MCF 10A (cell line): ENCODE data around the gene NUTM1. TPM values are rescaled to one million over a fixed set of nuclear protein-coding genes. Genes with fewer than 3 reads are reported as not detected.
"Not testable (repeated sequence)": the region's sequence is repeated elsewhere in the genome, so short reads cannot be mapped to it uniquely, and the experiment has no call there.

ENCODE experiments used
- BruUV-seq: library from RNA; stranded (reverse); fragments of 400-500 nt; replicated peaks from 2 replicates; lab custom pipeline; 2021; lab: Mats Ljungman, UMichigan
- CTCF ChIA-PET: fragments of 300-600 bp; sonication (Branson Sonifier 250); formaldehyde crosslinking; extraction: SDS; loops from one replicate; lab custom pipeline; 2021; ENCODE audit warnings: antibody characterized with exemption, inconsistent platforms; lab: Yijun Ruan, JAX
- POLR2A ChIA-PET: fragments of 300-600, 350-650 bp; sonication (Branson Sonifier 250); formaldehyde crosslinking; extraction: SDS; loops from one replicate; lab custom pipeline; 2020; ENCODE audit warnings: antibody characterized with exemption, inconsistent platforms; lab: Yijun Ruan, JAX
- DNase-seq: peaks from one replicate; pipeline ENCODE4 v3.0.0-alpha.2; 2018; ENCODE audit not compliant: unreplicated experiment
- H3K27ac Mint-ChIP-seq: one replicate; pipeline ENCODE4 v1.8.0; 2022; ENCODE audit warnings: mild to moderate bottlenecking, low read depth, mixed read lengths; ENCODE audit not compliant: unreplicated experiment
- H3K27me3 Mint-ChIP-seq: one replicate; pipeline ENCODE4 v1.8.0; 2022; ENCODE audit warnings: mixed read lengths; ENCODE audit not compliant: insufficient read depth, unreplicated experiment
- H3K36me3 Mint-ChIP-seq: one replicate; pipeline ENCODE4 v1.8.0; 2022; ENCODE audit warnings: mild to moderate bottlenecking, moderate library complexity, mixed read lengths; ENCODE audit not compliant: insufficient read depth, unreplicated experiment
- H3K4me1 Mint-ChIP-seq: one replicate; pipeline ENCODE4 v1.8.0; 2022; ENCODE audit warnings: mixed read lengths; ENCODE audit not compliant: insufficient read depth, unreplicated experiment
- H3K4me3 Mint-ChIP-seq: one replicate; pipeline ENCODE4 v1.8.0; 2022; ENCODE audit warnings: mild to moderate bottlenecking, moderate library complexity, mixed read lengths; ENCODE audit not compliant: unreplicated experiment
- H3K9me3 Mint-ChIP-seq: one replicate; pipeline ENCODE4 v1.8.0; 2022; ENCODE audit warnings: mixed read lengths; ENCODE audit not compliant: unreplicated experiment
- CTCF ChIP-seq: fragments of 200-600 bp; IDR thresholded peaks from one replicate; pipeline ENCODE4 v1.8.0; 2022; ENCODE audit warnings: antibody characterized with exemption, mild to moderate bottlenecking; ENCODE audit not compliant: unreplicated experiment
- intact Hi-C: fragments of 100-400 bp; cut with micrococcal nuclease; formaldehyde crosslinking; loops from 2 replicates; pipeline ENCODE4 v1.14.1; 2022
- total RNA-seq: library from RNA; stranded (reverse); gene quantifications from 2 replicates; pipeline ENCODE4 v1.2.3, GENCODE V29; 2022

NUTM1 gene
- total RNA-seq, 1 experiment from 2014 or later, result not detected

- H3K27me3 Mint-ChIP-seq, result peaks cover 22% of the 10 kb centered on the region
- intact Hi-C loops, result no loop called here
- DNase-seq, result no peak
- H3K4me1 Mint-ChIP-seq, result no peaks in the 10 kb centered on the region
- BruUV-seq, result no TSS peak
- TF ChIP-seq CTCF, result no peak
- no peaks in the 10 kb centered on the region for H3K9me3 Mint-ChIP-seq
- CTCF ChIA-PET, result no interaction called here
- POLR2A ChIA-PET, result no interaction called here
- H3K36me3 Mint-ChIP-seq, result no peaks in the 10 kb centered on the region
- H3K27ac Mint-ChIP-seq, result no peak overlapping the region
- no peak overlapping the region for H3K4me3 Mint-ChIP-seq
These were observed 5.0 kb downstream of the NUTM1 start for GRCh38 chr15:34347951-34348638.

- intact Hi-C loops, result no loop called here
- H3K27me3 Mint-ChIP-seq, result peaks cover 22% of the 10 kb centered on the region
These were observed 5.7 kb downstream of the NUTM1 start for GRCh38 chr15:34348735-34349300.

GRCh38 chr15:34349769-34350168 lies 6.7 kb downstream of the NUTM1 start:
- BruUV-seq, result no TSS peak
- Mint-ChIP-seq H3K36me3 (no peaks in the 10 kb centered on the region), H3K27ac (no peak overlapping the region), H3K27me3 (peaks cover 22% of the 10 kb centered on the region), H3K9me3 (no peaks in the 10 kb centered on the region), H3K4me3 (no peak overlapping the region), H3K4me1 (no peaks in the 10 kb centered on the region)
- POLR2A ChIA-PET, result no interaction called here
- TF ChIP-seq CTCF, result no peak
- intact Hi-C loops, result no loop called here
- no peak for DNase-seq
- CTCF ChIA-PET, result interaction anchor here (1.0 kb wide), 1 partner anchor 17 kb away, joined by 4 read pairs; the partner anchor contains the start of gene LPCAT4

More at GRCh38 chr15:34348735-34349300, 5.7 kb downstream of the NUTM1 start:
- no peak for DNase-seq
- TF ChIP-seq CTCF, result no peak
- no peak overlapping the region for H3K27ac Mint-ChIP-seq
- H3K36me3 Mint-ChIP-seq, result no peaks in the 10 kb centered on the region
- no peak overlapping the region for H3K4me3 Mint-ChIP-seq
- CTCF ChIA-PET, result no interaction called here
- no peaks in the 10 kb centered on the region for H3K9me3 Mint-ChIP-seq
- H3K4me1 Mint-ChIP-seq, result no peaks in the 10 kb centered on the region
- POLR2A ChIA-PET, result no interaction called here
- BruUV-seq, result no TSS peak

GRCh38 chr15:34352996-34353395 lies 9.9 kb downstream of the NUTM1 start:
- BruUV-seq, POLR2A ChIA-PET, H3K4me1 Mint-ChIP-seq, intact Hi-C loops, DNase-seq, H3K9me3 Mint-ChIP-seq, H3K27ac Mint-ChIP-seq, H3K4me3 Mint-ChIP-seq, H3K36me3 Mint-ChIP-seq: not testable (repeated sequence)
- CTCF ChIA-PET, result interaction anchor here (1.0 to 1.9 kb wide), 2 partner anchors 13 to 15 kb away, joined by 3 to 4 read pairs; partner anchors contain the start of gene SLC12A6
- H3K27me3 Mint-ChIP-seq, result peaks cover 20% of the 10 kb centered on the region
